Colonic mucosa (tissue), 4 donors: Measurements from ENCODE around the gene PIEZO1. TPM values are rescaled to one million over a fixed set of nuclear protein-coding genes. Genes with fewer than 3 reads are reported as not detected.

ENCODE experiments used
- DNase-seq: peaks from one replicate; pipeline ENCODE4 v3.0.0-alpha.2; 2020
- H3K27ac ChIP-seq: fragments of 200-600 bp; one replicate; pipeline ENCODE4 v1.8.0; 2021
- H3K27me3 ChIP-seq: fragments of 200-600 bp; one replicate; pipeline ENCODE4 v1.8.0; 2021
- H3K36me3 ChIP-seq: fragments of 200-600 bp; one replicate; pipeline ENCODE4 v1.8.0; 2021
- H3K4me1 ChIP-seq: fragments of 200-600 bp; one replicate; pipeline ENCODE4 v1.8.0; 2021; ENCODE audit warnings: mild to moderate bottlenecking
- H3K4me3 ChIP-seq: fragments of 200-600 bp; one replicate; pipeline ENCODE4 v1.8.0; 2021
- H3K9ac ChIP-seq, 2 donors: one replicate each; pipeline ENCODE4 v1.7.0; 2013; ENCODE audit warnings: control low read depth in 2 of 2, low read depth in 2 of 2, low read length in 2 of 2
- H3K9me3 ChIP-seq: fragments of 200-600 bp; one replicate; pipeline ENCODE4 v1.8.0; 2021
- intact Hi-C: fragments of 100-400 bp; cut with DNase I; formaldehyde crosslinking; loops from one replicate; pipeline ENCODE4 v1.14.1; 2022
- total RNA-seq, 2 donors: library from RNA; stranded (reverse); fragmentation: NEBNext Ultra II Directional in 1 of 2; extraction: Animal tissue kit (Norgen Biotek cat#: 25700) in 1 of 2; gene quantifications; one replicate each; pipeline ENCODE4 v1.2.1, GENCODE V29; 2021
- TF ChIP-seq, protein P1 (sequence below): fragments of 200-600 bp; IDR thresholded peaks from one replicate; pipeline ENCODE4 v1.8.0; 2022; ENCODE audit warnings: antibody characterized with exemption, mild to moderate bottlenecking
- donor health status: healthy.
- donor health status: DM: no; HTN: no; CAD: no.
- donor health status: DM: no; HTN: no; CAD: no.

Gene PIEZO1
- total RNA-seq, 2 donors from 2014 or later: 104 to 118 TPM

DNA sequence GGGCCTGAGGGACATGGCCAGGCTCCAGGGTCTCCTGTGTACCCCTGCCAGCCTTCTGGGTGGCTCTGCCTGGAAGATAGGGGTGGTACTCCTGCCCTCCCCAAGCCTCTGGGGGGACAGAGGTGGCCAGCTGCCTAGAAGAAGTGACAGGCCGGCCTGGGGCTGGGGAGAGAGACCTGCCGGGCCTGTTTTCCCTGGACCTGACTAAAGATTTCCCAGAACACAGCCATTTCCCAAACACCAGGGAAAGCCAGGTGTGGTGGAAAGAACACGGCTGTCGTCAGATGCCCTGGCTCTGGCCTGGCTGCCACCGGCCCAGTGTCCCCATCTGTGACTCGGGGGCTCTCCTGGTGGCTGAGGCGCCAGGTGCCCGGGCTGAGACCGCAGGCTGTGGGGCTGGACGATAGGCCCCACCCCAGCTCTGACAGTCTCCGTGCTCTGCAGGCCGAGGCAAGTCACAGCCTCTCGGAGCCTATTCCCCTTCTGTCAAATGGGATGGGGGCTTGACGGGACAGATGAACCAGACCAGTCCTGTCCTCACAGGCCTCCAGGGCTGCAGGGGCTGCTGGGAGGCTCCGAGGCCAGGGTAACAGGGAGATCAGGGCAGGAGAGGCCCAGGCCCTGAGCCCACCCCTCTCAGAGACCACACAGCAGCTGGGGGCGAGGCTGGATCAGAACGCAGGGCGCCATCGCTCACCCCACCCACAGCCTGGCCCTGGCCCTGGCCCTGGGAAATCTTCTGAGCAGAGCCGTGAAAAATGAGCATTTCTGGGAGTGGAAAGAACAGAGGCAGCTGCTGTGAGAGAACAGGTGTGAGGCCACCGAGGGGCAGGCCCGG, 45.7 kb downstream of the PIEZO1 start:
- H3K36me3 ChIP-seq: no peaks in the 10 kb centered on the region

DNA sequence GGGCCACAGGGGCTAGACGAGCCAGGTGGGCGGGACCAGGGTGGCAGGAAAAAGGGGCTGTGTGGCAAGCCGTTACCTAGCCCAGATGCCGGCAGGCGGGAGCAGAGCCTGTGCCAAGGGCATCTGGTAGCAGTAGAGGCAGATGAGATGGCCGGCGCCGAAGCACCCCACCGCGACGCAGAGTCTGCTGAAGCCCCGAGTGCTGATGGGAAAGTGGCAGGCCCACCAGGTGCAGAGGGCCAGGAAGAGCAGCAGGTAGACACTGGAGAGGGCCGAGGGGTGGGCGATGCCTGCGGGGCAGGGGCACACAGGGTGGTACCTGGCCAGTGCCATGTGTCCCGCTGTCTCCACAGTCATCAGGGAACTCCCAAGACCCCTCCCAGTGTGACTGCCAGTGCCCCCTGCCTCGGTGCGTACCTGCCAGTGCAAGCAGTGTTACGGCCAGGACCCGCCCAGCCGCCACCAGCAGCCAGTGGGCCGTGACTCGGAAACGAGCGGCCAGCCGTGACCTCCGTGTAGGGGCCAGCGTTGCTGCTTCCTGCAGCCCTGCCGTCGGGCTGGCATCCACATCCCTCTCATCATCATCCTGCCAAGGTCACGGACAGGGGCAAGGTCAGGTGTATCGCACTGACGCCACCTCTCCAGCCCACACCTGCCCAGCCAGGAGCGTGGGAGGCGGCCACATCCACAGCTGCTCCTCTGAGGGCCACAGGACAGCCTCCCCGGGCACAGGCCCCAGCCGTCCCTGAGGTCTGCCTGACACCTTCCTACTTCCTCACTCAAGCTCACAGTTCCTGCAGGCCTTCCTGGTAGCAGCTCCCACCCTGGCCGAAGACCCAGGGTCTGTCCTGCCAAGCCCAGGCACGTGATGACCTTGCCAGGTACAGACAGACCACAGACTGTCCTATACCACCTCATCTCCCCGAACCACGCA, 46.6 kb downstream of the PIEZO1 start:
- H3K9ac ChIP-seq: no peak overlapping the region
- H3K27ac ChIP-seq: no peak overlapping the region
- intact Hi-C loops: loop anchor here (2.0 kb wide), 1 partner anchor 46 kb away; the partner anchor contains the start of gene PIEZO1
- no peaks in the 10 kb centered on the region for H3K36me3 ChIP-seq
- TF ChIP-seq, protein P1, sequence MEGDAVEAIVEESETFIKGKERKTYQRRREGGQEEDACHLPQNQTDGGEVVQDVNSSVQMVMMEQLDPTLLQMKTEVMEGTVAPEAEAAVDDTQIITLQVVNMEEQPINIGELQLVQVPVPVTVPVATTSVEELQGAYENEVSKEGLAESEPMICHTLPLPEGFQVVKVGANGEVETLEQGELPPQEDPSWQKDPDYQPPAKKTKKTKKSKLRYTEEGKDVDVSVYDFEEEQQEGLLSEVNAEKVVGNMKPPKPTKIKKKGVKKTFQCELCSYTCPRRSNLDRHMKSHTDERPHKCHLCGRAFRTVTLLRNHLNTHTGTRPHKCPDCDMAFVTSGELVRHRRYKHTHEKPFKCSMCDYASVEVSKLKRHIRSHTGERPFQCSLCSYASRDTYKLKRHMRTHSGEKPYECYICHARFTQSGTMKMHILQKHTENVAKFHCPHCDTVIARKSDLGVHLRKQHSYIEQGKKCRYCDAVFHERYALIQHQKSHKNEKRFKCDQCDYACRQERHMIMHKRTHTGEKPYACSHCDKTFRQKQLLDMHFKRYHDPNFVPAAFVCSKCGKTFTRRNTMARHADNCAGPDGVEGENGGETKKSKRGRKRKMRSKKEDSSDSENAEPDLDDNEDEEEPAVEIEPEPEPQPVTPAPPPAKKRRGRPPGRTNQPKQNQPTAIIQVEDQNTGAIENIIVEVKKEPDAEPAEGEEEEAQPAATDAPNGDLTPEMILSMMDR: no peak
- no peaks in the 10 kb centered on the region for H3K4me1 ChIP-seq
- no peaks in the 10 kb centered on the region for H3K27me3 ChIP-seq
- no peak for DNase-seq
- no peak overlapping the region for H3K4me3 ChIP-seq
- no peaks in the 10 kb centered on the region for H3K9me3 ChIP-seq

More for the DNA sequence above, 45.7 kb downstream of the PIEZO1 start:
- Histone ChIP-seq H3K4me1 (peaks cover 8% of the 10 kb centered on the region), H3K4me3 (no peak overlapping the region), H3K9me3 (no peaks in the 10 kb centered on the region), H3K9ac (no peak overlapping the region), H3K27ac (no peak overlapping the region), H3K27me3 (no peaks in the 10 kb centered on the region)
- intact Hi-C loops: loop anchor here (2.0 kb wide), 1 partner anchor 45 kb away; the partner anchor contains the start of gene PIEZO1
- TF ChIP-seq, protein P1: no peak
- DNase-seq: no peak

DNA sequence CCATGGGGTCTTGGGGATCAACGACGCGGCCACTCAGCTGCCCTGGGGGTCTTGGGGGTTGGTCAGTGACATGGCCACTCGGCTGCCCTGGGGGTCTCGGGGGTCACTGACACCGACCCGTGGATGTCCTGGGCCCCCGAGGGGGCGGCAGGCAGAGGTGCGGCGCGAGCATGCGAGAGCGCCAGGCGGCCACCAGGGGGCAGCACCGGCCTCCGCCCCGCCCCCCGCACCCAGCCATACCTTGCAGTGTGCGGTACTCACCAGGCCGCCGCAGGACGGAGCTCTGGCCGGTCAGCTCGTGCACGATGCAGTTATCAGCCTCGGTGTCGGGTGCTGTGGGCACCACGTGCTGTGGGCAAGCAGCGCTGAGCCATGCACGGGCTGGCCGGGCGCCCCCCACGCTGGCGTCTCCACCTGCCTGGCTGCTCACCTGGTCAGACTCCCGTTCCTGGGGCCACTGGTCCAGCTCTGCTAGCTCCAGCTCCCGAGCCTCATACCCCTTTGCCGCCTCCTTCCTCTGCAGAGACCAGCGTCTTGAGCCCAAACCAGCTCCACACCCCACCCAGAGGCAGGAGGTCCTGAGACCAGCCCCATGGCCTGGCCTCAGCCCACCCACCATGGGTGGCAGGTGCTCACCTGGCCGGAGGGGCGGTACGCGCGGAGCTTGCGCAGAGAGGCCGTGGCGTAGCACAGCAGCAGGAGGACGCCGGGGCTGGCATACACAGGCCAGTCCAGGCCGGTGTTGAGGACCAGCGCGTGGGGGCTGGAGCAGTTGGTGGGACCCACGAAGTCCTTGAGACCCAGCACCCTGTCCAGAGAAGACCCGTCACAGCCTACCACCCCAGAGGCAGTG, 47.5 kb downstream of the PIEZO1 start:
- TF ChIP-seq, protein P1: peak; percentile 99
- H3K4me1 ChIP-seq: no peaks in the 10 kb centered on the region
- DNase-seq: peak; percentile 68
- H3K27ac ChIP-seq: no peak overlapping the region
- H3K9ac ChIP-seq: no peak overlapping the region
- no peaks in the 10 kb centered on the region for H3K36me3 ChIP-seq
- H3K27me3 ChIP-seq: no peaks in the 10 kb centered on the region
- no peaks in the 10 kb centered on the region for H3K9me3 ChIP-seq
- H3K4me3 ChIP-seq: no peak overlapping the region
- intact Hi-C loops: loop anchor here (2.0 kb wide), 1 partner anchor 47 kb away; the partner anchor contains the start of gene PIEZO1

DNA sequence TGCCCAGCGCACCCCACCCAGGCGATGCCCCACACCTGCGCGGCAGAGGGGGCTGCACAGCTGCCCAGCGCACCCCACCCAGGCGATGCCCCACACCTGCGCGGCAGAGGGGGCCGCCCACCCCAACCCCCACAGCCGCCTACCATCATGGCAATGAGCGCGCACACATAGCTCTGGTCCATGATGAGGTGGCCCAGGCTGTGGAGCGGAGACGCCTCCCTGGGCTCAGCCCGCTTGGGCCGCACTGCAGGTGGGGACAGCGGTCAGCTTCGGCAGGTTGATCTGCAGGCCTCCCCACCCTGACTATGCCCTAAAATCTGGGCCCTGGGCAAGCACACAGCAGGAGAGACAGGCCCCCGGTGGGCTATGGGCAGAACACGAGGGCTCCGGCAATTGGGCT, 48.5 kb downstream of the PIEZO1 start:
- H3K36me3 ChIP-seq: peaks cover 2% of the 10 kb centered on the region
- no peaks in the 10 kb centered on the region for H3K9me3 ChIP-seq
- H3K27me3 ChIP-seq: no peaks in the 10 kb centered on the region
- H3K4me3 ChIP-seq: no peak overlapping the region
- TF ChIP-seq, protein P1: no peak
- intact Hi-C loops: no loop called here
- no peak overlapping the region for H3K27ac ChIP-seq
- DNase-seq: no peak
- H3K4me1 ChIP-seq: no peaks in the 10 kb centered on the region
- no peak overlapping the region for H3K9ac ChIP-seq
